HEK293 (cell line): ENCODE data around the gene PHF12.

Experiments used
- CTCF ChIA-PET: fragments of 350-600 bp; formaldehyde crosslinking; extraction: SDS; loops from one replicate; lab custom pipeline; 2021; ENCODE audit warnings: antibody characterized with exemption; lab: Yijun Ruan, JAX
- POLR2A ChIA-PET: fragments of 300-600 bp; formaldehyde crosslinking; extraction: SDS; loops from one replicate; lab custom pipeline; 2020; ENCODE audit warnings: antibody characterized with exemption, inconsistent platforms; lab: Yijun Ruan, JAX
- H3K27ac ChIP-seq: fragments of 200-500 bp; sonication (Bioruptor generic); 2 replicates; pipeline ENCODE4 v1.5.1; 2014; ENCODE audit warnings: low read depth, low read length, control low read depth, inconsistent platforms; ENCODE audit errors: extremely low read depth
- H3K36me3 ChIP-seq, 2 experiments: fragments of 200-500 bp in 1 of 2; sonication (Bioruptor generic) in 1 of 2; 1 replicate in 1 of 2; 2 replicates in 1 of 2; pipeline ENCODE4 v1.5.1; 2014 to 2017; ENCODE audit warnings: inconsistent platforms in 2 of 2, low read length in 2 of 2; ENCODE audit not compliant: control insufficient read depth in 2 of 2, insufficient read depth in 1 of 2
- H3K4me1 ChIP-seq: fragments of 200-500 bp; sonication (Bioruptor generic); 2 replicates; pipeline ENCODE4 v1.5.1; 2014; ENCODE audit warnings: mild to moderate bottlenecking, low read length, inconsistent platforms; ENCODE audit not compliant: control insufficient read depth, insufficient read depth
- H3K4me3 ChIP-seq: 2 replicates; pipeline ENCODE4 v1.5.1; 2011; ENCODE audit warnings: low read depth, mild to moderate bottlenecking, control low read depth, low read length, moderate library complexity
- H3K9me3 ChIP-seq: fragments of 200-500 bp; sonication (Bioruptor generic); 2 replicates; pipeline ENCODE4 v1.5.1; 2014; ENCODE audit warnings: low read depth, low read length, inconsistent platforms; ENCODE audit not compliant: control insufficient read depth, insufficient read depth
- EGR2 ChIP-seq: fragments of 450-650 bp; formaldehyde crosslinking; IDR thresholded peaks from 2 replicates; pipeline ENCODE4 v1.5.1; 2016; ENCODE audit warnings: low read depth, missing biosample characterization, missing genetic modification characterization
- GFI1B ChIP-seq: fragments of 450-650 bp; formaldehyde crosslinking; IDR thresholded peaks from 2 replicates; pipeline ENCODE4 v1.5.1; 2016; ENCODE audit warnings: missing biosample characterization, missing genetic modification characterization
- KLF7 ChIP-seq: fragments of 450-650 bp; formaldehyde crosslinking; IDR thresholded peaks from 2 replicates; pipeline ENCODE4 v1.5.1; 2016; ENCODE audit warnings: missing biosample characterization, missing genetic modification characterization, borderline replicate concordance
- KLF8 ChIP-seq: fragments of 450-650 bp; formaldehyde crosslinking; IDR thresholded peaks from 2 replicates; pipeline ENCODE4 v1.5.1; 2016; ENCODE audit warnings: missing biosample characterization, missing genetic modification characterization
- KLF9 ChIP-seq: fragments of 450-650 bp; formaldehyde crosslinking; IDR thresholded peaks from 2 replicates; pipeline ENCODE4 v1.5.1; 2016; ENCODE audit warnings: missing biosample characterization, missing genetic modification characterization, low read depth
- ZBTB20 ChIP-seq: fragments of 450-650 bp; formaldehyde crosslinking; IDR thresholded peaks from 2 replicates; pipeline ENCODE4 v1.5.1; 2016; ENCODE audit warnings: missing biosample characterization, missing genetic modification characterization
- ZNF10 ChIP-seq: fragments of 450-650 bp; formaldehyde crosslinking; IDR thresholded peaks from 2 replicates; pipeline ENCODE4 v1.5.1; 2017; ENCODE audit warnings: missing biosample characterization, missing genetic modification characterization
- ZNF132 ChIP-seq: fragments of 450-650 bp; formaldehyde crosslinking; IDR thresholded peaks from 2 replicates; pipeline ENCODE4 v1.5.1; 2017; ENCODE audit warnings: missing biosample characterization, missing genetic modification characterization, borderline replicate concordance
- ZNF174 ChIP-seq: fragments of 450-650 bp; formaldehyde crosslinking; IDR thresholded peaks from 2 replicates; pipeline ENCODE4 v1.5.0; 2017; ENCODE audit warnings: missing biosample characterization, mild to moderate bottlenecking, missing genetic modification characterization
- ZNF239 ChIP-seq: fragments of 450-650 bp; formaldehyde crosslinking; IDR thresholded peaks from 2 replicates; pipeline ENCODE4 v1.5.1; 2016; ENCODE audit warnings: missing biosample characterization, missing genetic modification characterization
- ZNF311 ChIP-seq: fragments of 450-650 bp; formaldehyde crosslinking; IDR thresholded peaks from 2 replicates; pipeline ENCODE4 v1.5.1; 2017; ENCODE audit warnings: missing biosample characterization, missing genetic modification characterization, borderline replicate concordance
- ZNF585B ChIP-seq: fragments of 450-650 bp; formaldehyde crosslinking; IDR thresholded peaks from 2 replicates; pipeline ENCODE4 v1.5.1; 2016; ENCODE audit warnings: missing biosample characterization, missing genetic modification characterization
- ZNF621 ChIP-seq: fragments of 450-650 bp; formaldehyde crosslinking; IDR thresholded peaks from 2 replicates; pipeline ENCODE4 v1.5.1; 2017; ENCODE audit warnings: missing biosample characterization, missing genetic modification characterization
- ZNF624 ChIP-seq: fragments of 450-650 bp; formaldehyde crosslinking; IDR thresholded peaks from 2 replicates; pipeline ENCODE4 v1.5.1; 2017; ENCODE audit warnings: missing biosample characterization, missing genetic modification characterization
- ZNF654 ChIP-seq: fragments of 450-650 bp; formaldehyde crosslinking; IDR thresholded peaks from 2 replicates; pipeline ENCODE4 v1.5.1; 2016; ENCODE audit warnings: low read depth, missing biosample characterization, missing genetic modification characterization
- ZNF670 ChIP-seq: fragments of 450-650 bp; formaldehyde crosslinking; IDR thresholded peaks from 2 replicates; pipeline ENCODE4 v1.5.1; 2016; ENCODE audit warnings: missing biosample characterization, missing genetic modification characterization, low read depth
- ZNF785 ChIP-seq: fragments of 450-650 bp; formaldehyde crosslinking; IDR thresholded peaks from 2 replicates; pipeline ENCODE4 v1.5.1; 2016; ENCODE audit warnings: missing biosample characterization, missing genetic modification characterization
- ZXDB ChIP-seq: fragments of 450-650 bp; formaldehyde crosslinking; IDR thresholded peaks from 2 replicates; pipeline ENCODE4 v1.5.1; 2016; ENCODE audit warnings: missing biosample characterization, missing genetic modification characterization
- TF ChIP-seq, protein P1 (sequence below): fragments of 450-650 bp; formaldehyde crosslinking; IDR thresholded peaks from 2 replicates; pipeline ENCODE4 v1.5.1; 2016; ENCODE audit warnings: missing biosample characterization, missing genetic modification characterization
- TF ChIP-seq, protein P2 (sequence below): fragments of 450-650 bp; formaldehyde crosslinking; IDR thresholded peaks from 2 replicates; pipeline ENCODE4 v1.5.1; 2016; ENCODE audit warnings: missing biosample characterization, missing genetic modification characterization
- TF ChIP-seq, protein P3 (sequence below): IDR thresholded peaks from 2 replicates; pipeline ENCODE4 v1.6.1; 2011; ENCODE audit warnings: mild to moderate bottlenecking, low read depth, low read length, borderline replicate concordance
- TF ChIP-seq, protein P4 (sequence below): fragments of 450-650 bp; formaldehyde crosslinking; IDR thresholded peaks from 2 replicates; pipeline ENCODE4 v1.5.1; 2016; ENCODE audit warnings: missing biosample characterization, missing genetic modification characterization, low read depth

Gene PHF12

DNA sequence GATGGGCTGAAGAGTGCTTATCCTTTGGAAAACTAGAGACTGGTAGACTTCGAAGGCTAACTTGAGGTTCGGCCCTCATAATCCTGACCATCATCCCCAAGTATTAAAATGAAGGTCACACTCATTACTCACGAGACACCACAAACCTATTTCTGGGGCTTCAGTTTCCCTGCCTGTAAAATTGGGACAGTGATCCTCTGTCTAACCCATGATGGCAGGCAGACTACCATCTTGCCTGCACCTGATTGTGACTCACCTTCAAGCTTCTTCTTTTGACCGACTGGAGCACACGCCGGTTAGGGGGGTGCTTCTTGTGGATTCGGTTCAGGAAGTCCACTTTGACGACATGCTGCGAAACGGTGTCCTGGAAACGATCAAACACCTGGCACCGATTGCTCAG is 34.3 kb downstream of the PHF12 start:
- ChIA-PET POLR2A (interaction anchor here (1.5 kb wide), 2 partner anchors 35 to 190 kb away, joined by 3 to 4 read pairs; partner anchors contain the start of gene PHF12), CTCF (interaction anchor here (0.7 to 3.3 kb wide), 15 partner anchors 9 to 273 kb away, joined by 3 to 23 read pairs (median 5); partner anchors contain the start of genes DHRS13 and TLCD1)
- Histone ChIP-seq H3K36me3 (peaks cover 84 to 96% of the 10 kb centered on the region in 2 experiments), H3K4me1 (no peaks in the 10 kb centered on the region), H3K27ac (no peak overlapping the region), H3K4me3 (no peak overlapping the region), H3K9me3 (no peaks in the 10 kb centered on the region)
- TF ChIP-seq KLF9 (tag by site-specific recombination) (no peak), ZNF10 (tag by site-specific recombination) (0 out of 2 replicates have a peak, but pooled peaks have one; percentile 22)

DNA sequence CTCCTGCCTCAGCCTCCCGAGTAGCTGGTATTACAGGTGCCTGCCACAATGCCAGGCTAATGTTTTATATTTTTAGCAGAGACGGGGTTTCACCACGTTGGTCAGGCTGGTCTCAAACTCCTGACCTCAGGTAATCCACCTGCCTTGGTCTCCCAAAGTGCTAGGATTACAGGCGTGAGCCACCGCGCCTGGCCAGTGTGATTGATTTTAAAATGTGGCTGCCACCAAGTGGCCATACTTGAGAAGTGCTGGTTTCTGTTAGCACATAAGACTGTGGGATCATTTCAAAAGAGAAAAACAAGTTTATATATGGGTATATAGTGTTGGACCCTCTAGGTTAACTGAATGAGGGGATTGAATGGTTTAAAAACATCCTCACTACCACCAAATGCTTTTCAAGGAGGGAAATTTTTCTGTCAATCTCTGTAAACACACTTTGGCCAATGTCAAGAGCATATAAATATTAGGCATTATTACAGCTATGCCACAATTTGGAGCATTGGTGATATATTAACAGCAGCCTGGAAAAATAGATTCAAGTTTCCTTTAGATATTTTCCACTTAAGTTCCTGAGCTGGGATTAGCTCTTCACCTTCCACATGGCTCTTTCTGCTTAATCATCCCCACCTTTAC is 34.9 kb downstream of the PHF12 start:
- Histone ChIP-seq H3K36me3 (peaks cover 83 to 96% of the 10 kb centered on the region in 2 experiments), H3K4me3 (no peak overlapping the region), H3K4me1 (no peaks in the 10 kb centered on the region), H3K27ac (no peak overlapping the region), H3K9me3 (no peaks in the 10 kb centered on the region)
- POLR2A ChIA-PET = interaction anchor here (1.5 kb wide), 2 partner anchors 35 to 189 kb away, joined by 3 to 4 read pairs; partner anchors contain the start of gene PHF12
- TF ChIP-seq, protein P1, sequence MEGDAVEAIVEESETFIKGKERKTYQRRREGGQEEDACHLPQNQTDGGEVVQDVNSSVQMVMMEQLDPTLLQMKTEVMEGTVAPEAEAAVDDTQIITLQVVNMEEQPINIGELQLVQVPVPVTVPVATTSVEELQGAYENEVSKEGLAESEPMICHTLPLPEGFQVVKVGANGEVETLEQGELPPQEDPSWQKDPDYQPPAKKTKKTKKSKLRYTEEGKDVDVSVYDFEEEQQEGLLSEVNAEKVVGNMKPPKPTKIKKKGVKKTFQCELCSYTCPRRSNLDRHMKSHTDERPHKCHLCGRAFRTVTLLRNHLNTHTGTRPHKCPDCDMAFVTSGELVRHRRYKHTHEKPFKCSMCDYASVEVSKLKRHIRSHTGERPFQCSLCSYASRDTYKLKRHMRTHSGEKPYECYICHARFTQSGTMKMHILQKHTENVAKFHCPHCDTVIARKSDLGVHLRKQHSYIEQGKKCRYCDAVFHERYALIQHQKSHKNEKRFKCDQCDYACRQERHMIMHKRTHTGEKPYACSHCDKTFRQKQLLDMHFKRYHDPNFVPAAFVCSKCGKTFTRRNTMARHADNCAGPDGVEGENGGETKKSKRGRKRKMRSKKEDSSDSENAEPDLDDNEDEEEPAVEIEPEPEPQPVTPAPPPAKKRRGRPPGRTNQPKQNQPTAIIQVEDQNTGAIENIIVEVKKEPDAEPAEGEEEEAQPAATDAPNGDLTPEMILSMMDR = peak; percentile 58; the same call in 1 of the 2 replicates
- no peak for TF ChIP-seq ZNF785 (tag by site-specific recombination)
- TF ChIP-seq ZNF654 (tag by site-specific recombination) = peak; percentile 71
- no peak for TF ChIP-seq KLF7 (tag by site-specific recombination)
- no peak for TF ChIP-seq EGR2
- TF ChIP-seq, protein P2, sequence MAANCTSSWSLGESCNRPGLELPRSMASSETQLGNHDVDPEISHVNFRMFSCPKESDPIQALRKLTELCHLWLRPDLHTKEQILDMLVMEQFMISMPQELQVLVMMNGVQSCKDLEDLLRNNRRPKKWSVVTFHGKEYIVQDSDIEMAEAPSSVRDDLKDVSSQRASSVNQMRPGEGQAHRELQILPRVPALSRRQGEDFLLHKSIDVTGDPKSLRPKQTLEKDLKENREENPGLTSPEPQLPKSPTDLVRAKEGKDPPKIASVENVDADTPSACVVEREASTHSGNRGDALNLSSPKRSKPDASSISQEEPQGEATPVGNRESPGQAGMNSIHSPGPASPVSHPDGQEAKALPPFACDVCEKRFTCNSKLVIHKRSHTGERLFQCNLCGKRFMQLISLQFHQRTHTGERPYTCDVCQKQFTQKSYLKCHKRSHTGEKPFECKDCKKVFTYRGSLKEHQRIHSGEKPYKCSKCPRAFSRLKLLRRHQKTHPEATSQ = no peak
- CTCF ChIA-PET = interaction anchor here (0.7 to 3.3 kb wide), 18 partner anchors 9 to 273 kb away, joined by 3 to 23 read pairs (median 4); partner anchors contain the start of genes DHRS13 and TLCD1

DNA sequence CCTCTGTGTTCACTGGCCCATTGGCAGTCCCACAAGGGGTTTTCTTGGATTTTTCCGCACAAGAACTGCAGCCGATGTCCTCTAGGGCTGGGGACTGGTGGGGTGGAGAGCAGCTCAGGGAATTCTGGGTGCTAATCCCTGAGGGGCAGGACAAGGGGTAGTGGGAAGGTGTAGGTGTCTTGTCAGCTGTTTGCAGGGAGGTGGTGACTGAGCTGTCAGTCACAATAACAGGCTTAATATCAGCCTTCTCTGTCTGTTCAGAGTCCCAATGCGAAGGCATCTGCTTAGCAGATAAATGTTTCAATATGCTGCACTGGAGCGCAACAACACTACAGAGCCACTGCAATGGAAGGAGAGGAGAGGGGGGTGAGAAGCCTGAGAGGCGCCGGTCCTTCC is 38.4 kb downstream of the PHF12 start:
- H3K36me3 ChIP-seq = peaks cover 79 to 99% of the 10 kb centered on the region in 2 experiments
- no peak overlapping the region for H3K4me3 ChIP-seq
- H3K4me1 ChIP-seq = no peaks in the 10 kb centered on the region
- no peak for TF ChIP-seq ZNF621
- TF ChIP-seq, protein P3, sequence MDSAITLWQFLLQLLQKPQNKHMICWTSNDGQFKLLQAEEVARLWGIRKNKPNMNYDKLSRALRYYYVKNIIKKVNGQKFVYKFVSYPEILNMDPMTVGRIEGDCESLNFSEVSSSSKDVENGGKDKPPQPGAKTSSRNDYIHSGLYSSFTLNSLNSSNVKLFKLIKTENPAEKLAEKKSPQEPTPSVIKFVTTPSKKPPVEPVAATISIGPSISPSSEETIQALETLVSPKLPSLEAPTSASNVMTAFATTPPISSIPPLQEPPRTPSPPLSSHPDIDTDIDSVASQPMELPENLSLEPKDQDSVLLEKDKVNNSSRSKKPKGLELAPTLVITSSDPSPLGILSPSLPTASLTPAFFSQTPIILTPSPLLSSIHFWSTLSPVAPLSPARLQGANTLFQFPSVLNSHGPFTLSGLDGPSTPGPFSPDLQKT = no peak
- no peak for TF ChIP-seq ZNF670 (tag by site-specific recombination)
- TF ChIP-seq ZNF311 (tag by site-specific recombination) = no peak
- no peak for TF ChIP-seq ZXDB
- no peak for TF ChIP-seq ZNF132 (tag by site-specific recombination)
- TF ChIP-seq KLF8 = no peak
- no peak for TF ChIP-seq GFI1B (tag by site-specific recombination)
- TF ChIP-seq ZNF785 (tag by site-specific recombination) = no peak
- TF ChIP-seq ZNF239 (tag by site-specific recombination) = no peak
- TF ChIP-seq ZNF624 (tag by site-specific recombination) = no peak
- TF ChIP-seq ZBTB20 (tag by site-specific recombination) = no peak
- TF ChIP-seq, protein P4, sequence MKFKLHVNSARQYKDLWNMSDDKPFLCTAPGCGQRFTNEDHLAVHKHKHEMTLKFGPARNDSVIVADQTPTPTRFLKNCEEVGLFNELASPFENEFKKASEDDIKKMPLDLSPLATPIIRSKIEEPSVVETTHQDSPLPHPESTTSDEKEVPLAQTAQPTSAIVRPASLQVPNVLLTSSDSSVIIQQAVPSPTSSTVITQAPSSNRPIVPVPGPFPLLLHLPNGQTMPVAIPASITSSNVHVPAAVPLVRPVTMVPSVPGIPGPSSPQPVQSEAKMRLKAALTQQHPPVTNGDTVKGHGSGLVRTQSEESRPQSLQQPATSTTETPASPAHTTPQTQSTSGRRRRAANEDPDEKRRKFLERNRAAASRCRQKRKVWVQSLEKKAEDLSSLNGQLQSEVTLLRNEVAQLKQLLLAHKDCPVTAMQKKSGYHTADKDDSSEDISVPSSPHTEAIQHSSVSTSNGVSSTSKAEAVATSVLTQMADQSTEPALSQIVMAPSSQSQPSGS = no peak
- no peak for TF ChIP-seq ZNF174 (tag by site-specific recombination)
- no peak for TF ChIP-seq ZNF585B (tag by site-specific recombination)
- TF ChIP-seq, all 188 proteins: peak for 0
- CTCF ChIA-PET = interaction anchor here (0.7 to 3.4 kb wide), 11 partner anchors 9 to 204 kb away, joined by 3 to 22 read pairs (median 5); partner anchors contain the start of genes DHRS13 and FLOT2
- Histone ChIP-seq H3K9me3 (no peaks in the 10 kb centered on the region), H3K27ac (no peak overlapping the region)
- POLR2A ChIA-PET = interaction anchor here (0.5 to 1.6 kb wide), 3 partner anchors 11 to 153 kb away, joined by 3 to 6 read pairs (median 3); no protein-coding TSS in a partner anchor
